IPS-20b (cell line): ENCODE measurements around the gene GCLC.

Experiments used
- H3K27ac ChIP-seq: one replicate; pipeline ENCODE4 v1.5.1; 2013; ENCODE audit warnings: low read length
- H3K27me3 ChIP-seq: 2 replicates; pipeline ENCODE4 v1.6.1; 2013; ENCODE audit warnings: mild to moderate bottlenecking, low read length, inconsistent platforms; ENCODE audit not compliant: insufficient read depth
- H3K36me3 ChIP-seq: 2 replicates; pipeline ENCODE4 v1.6.1; 2013; ENCODE audit warnings: low read depth, mild to moderate bottlenecking, inconsistent platforms, low read length, moderate library complexity; ENCODE audit not compliant: insufficient read depth
- H3K4me1 ChIP-seq: 2 replicates; pipeline ENCODE4 v1.6.1; 2013; ENCODE audit warnings: mild to moderate bottlenecking, control low read depth, inconsistent platforms, low read length, moderate library complexity; ENCODE audit not compliant: insufficient read depth
- H3K4me3 ChIP-seq: 2 replicates; pipeline ENCODE4 v1.5.1; 2013; ENCODE audit warnings: mild to moderate bottlenecking, low read length, inconsistent platforms
- H3K9ac ChIP-seq: 2 replicates; pipeline ENCODE4 v1.6.1; 2013; ENCODE audit warnings: low read depth, mild to moderate bottlenecking, inconsistent platforms, low read length, moderate library complexity
- H3K9me3 ChIP-seq: 2 replicates; pipeline ENCODE4 v1.6.1; 2013; ENCODE audit warnings: mild to moderate bottlenecking, low read depth, low read length, inconsistent platforms; ENCODE audit not compliant: insufficient read depth

Gene GCLC

GRCh38 chr6:53520320-53520928 lies 24.5 kb downstream of the GCLC start:
- Histone ChIP-seq H3K36me3 (peaks cover 54% of the 10 kb centered on the region), H3K27me3 (no peaks in the 10 kb centered on the region), H3K4me3 (no peak overlapping the region), H3K27ac (no peak overlapping the region), H3K9me3 (no peaks in the 10 kb centered on the region), H3K9ac (no peak overlapping the region), H3K4me1 (peaks cover 18% of the 10 kb centered on the region)

- Histone ChIP-seq H3K4me3 (no peak overlapping the region), H3K36me3 (peaks cover 69% of the 10 kb centered on the region), H3K9ac (no peak overlapping the region), H3K4me1 (peaks cover 5% of the 10 kb centered on the region), H3K27ac (no peak overlapping the region), H3K9me3 (no peaks in the 10 kb centered on the region), H3K27me3 (no peaks in the 10 kb centered on the region)
These were observed 26.0 kb downstream of the GCLC start for GRCh38 chr6:53518862-53519261.

- H3K27me3 ChIP-seq = no peaks in the 10 kb centered on the region
- H3K27ac ChIP-seq = no peak overlapping the region
- H3K4me3 ChIP-seq = no peak overlapping the region
- no peaks in the 10 kb centered on the region for H3K9me3 ChIP-seq
- H3K9ac ChIP-seq = no peak overlapping the region
- H3K4me1 ChIP-seq = no peaks in the 10 kb centered on the region
- H3K36me3 ChIP-seq = peaks cover 83% of the 10 kb centered on the region
These were observed 27.9 kb downstream of the GCLC start for GRCh38 chr6:53517021-53517420.

GRCh38 chr6:53514677-53515076 lies 30.2 kb downstream of the GCLC start:
- H3K9me3 ChIP-seq = no peaks in the 10 kb centered on the region
- no peak overlapping the region for H3K4me3 ChIP-seq
- H3K27ac ChIP-seq = no peak overlapping the region
- H3K4me1 ChIP-seq = no peaks in the 10 kb centered on the region
- peaks cover 88% of the 10 kb centered on the region for H3K36me3 ChIP-seq
- no peaks in the 10 kb centered on the region for H3K27me3 ChIP-seq
- no peak overlapping the region for H3K9ac ChIP-seq

GRCh38 chr6:53513519-53513966 lies 31.4 kb downstream of the GCLC start:
- Histone ChIP-seq H3K36me3 (peaks cover 89% of the 10 kb centered on the region), H3K4me1 (no peaks in the 10 kb centered on the region), H3K4me3 (no peak overlapping the region), H3K27ac (no peak overlapping the region), H3K27me3 (no peaks in the 10 kb centered on the region), H3K9ac (no peak overlapping the region), H3K9me3 (no peaks in the 10 kb centered on the region)

GRCh38 chr6:53513056-53513455 lies 31.8 kb downstream of the GCLC start:
- no peak overlapping the region for H3K9ac ChIP-seq
- no peaks in the 10 kb centered on the region for H3K27me3 ChIP-seq
- peaks cover 90% of the 10 kb centered on the region for H3K36me3 ChIP-seq
- H3K4me1 ChIP-seq = no peaks in the 10 kb centered on the region
- no peak overlapping the region for H3K27ac ChIP-seq
- no peaks in the 10 kb centered on the region for H3K9me3 ChIP-seq
- H3K4me3 ChIP-seq = no peak overlapping the region

GRCh38 chr6:53512626-53513025 lies 32.3 kb downstream of the GCLC start:
- Histone ChIP-seq H3K36me3 (peaks cover 94% of the 10 kb centered on the region), H3K27ac (no peak overlapping the region), H3K4me3 (no peak overlapping the region), H3K4me1 (no peaks in the 10 kb centered on the region), H3K27me3 (no peaks in the 10 kb centered on the region), H3K9me3 (no peaks in the 10 kb centered on the region), H3K9ac (no peak overlapping the region)

GRCh38 chr6:53510746-53511145 lies 34.2 kb downstream of the GCLC start:
- H3K9ac ChIP-seq = no peak overlapping the region
- peaks cover 94% of the 10 kb centered on the region for H3K36me3 ChIP-seq

GRCh38 chr6:53506872-53507271 lies 38.0 kb downstream of the GCLC start:
- Histone ChIP-seq H3K27me3 (no peaks in the 10 kb centered on the region), H3K36me3 (peaks cover 94% of the 10 kb centered on the region), H3K4me1 (no peaks in the 10 kb centered on the region), H3K9me3 (no peaks in the 10 kb centered on the region), H3K4me3 (no peak overlapping the region), H3K27ac (no peak overlapping the region), H3K9ac (no peak overlapping the region)

More at GRCh38 chr6:53510746-53511145, 34.2 kb downstream of the GCLC start:
- Histone ChIP-seq H3K4me1 (no peaks in the 10 kb centered on the region), H3K9me3 (no peaks in the 10 kb centered on the region), H3K27ac (no peak overlapping the region), H3K27me3 (no peaks in the 10 kb centered on the region), H3K4me3 (no peak overlapping the region)

- Histone ChIP-seq H3K27me3 (no peaks in the 10 kb centered on the region), H3K9me3 (no peaks in the 10 kb centered on the region), H3K4me1 (no peaks in the 10 kb centered on the region), H3K9ac (no peak overlapping the region), H3K27ac (no peak overlapping the region), H3K36me3 (peaks cover 96% of the 10 kb centered on the region), H3K4me3 (no peak overlapping the region)
These were observed 40.4 kb downstream of the GCLC start for GRCh38 chr6:53504512-53504911.

GRCh38 chr6:53503060-53503459 lies 41.8 kb downstream of the GCLC start:
- Histone ChIP-seq H3K9ac (no peak overlapping the region), H3K36me3 (peaks cover 96% of the 10 kb centered on the region), H3K27ac (no peak overlapping the region), H3K4me3 (no peak overlapping the region), H3K9me3 (no peaks in the 10 kb centered on the region), H3K4me1 (no peaks in the 10 kb centered on the region), H3K27me3 (no peaks in the 10 kb centered on the region)

GRCh38 chr6:53501432-53501831 lies 43.5 kb downstream of the GCLC start:
- H3K9ac ChIP-seq = no peak overlapping the region
- peaks cover 99% of the 10 kb centered on the region for H3K36me3 ChIP-seq
- no peaks in the 10 kb centered on the region for H3K9me3 ChIP-seq
- no peaks in the 10 kb centered on the region for H3K27me3 ChIP-seq
- H3K4me1 ChIP-seq = no peaks in the 10 kb centered on the region
- no peak overlapping the region for H3K27ac ChIP-seq
- no peak overlapping the region for H3K4me3 ChIP-seq
